ENCODE results near the gene ARAP1. TPM values are rescaled to one million over a fixed set of nuclear protein-coding genes. Genes with fewer than 3 reads are reported as not detected.
A peak's percentile ranks its signal among the peaks of the same experiment; 100 is the strongest.

ARAP1 gene
- total and polyA plus RNA-seq, 7 experiments from 2014 or later, result 30.4 to 317 (median 132) TPM

DNA sequence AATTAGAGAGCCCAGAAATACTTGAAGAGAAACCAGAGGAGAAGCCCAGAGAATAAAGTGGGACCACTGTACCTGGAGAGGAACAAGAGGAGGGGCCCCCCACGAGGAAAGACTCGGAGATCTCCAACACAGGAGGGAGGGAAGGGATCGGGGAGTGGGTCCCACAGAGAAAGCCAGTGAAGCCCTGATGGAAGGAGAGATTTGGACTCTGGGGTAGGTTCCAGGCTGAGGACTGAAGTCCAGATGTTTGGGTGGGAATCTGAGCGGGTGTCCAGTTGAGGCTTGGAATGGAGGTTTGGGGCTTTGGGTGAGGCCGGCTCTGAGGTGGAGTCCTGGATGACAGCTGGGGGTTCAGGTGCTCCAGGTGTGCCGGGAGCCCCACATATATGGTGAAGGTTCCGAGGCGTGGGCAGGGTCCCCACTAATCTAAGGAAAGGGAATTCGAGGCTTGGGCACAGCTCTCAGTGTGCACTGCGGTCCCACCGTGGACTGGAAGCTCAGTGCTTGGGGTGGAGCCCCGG lies 110.6 kb downstream of the ARAP1 start:
- H3K4me3 Mint-ChIP-seq, result no peak overlapping the region
- no peaks in the 10 kb centered on the region for H3K9me3 Mint-ChIP-seq
- POLR2A ChIA-PET, result no interaction called here
- H3K27me3 ChIP-seq (ENCODE audit: control insufficient read depth in 2 of 2, insufficient read depth in 2 of 2, low read length in 2 of 2), result no peaks in the 10 kb centered on the region
- no peaks in the 10 kb centered on the region for H3K36me3 ChIP-seq (ENCODE audit: control insufficient read depth in 2 of 3, insufficient read depth in 3 of 3, low read length in 3 of 3)
- no peaks in the 10 kb centered on the region for H3K36me3 Mint-ChIP-seq
- no peaks in the 10 kb centered on the region for H3K4me1 ChIP-seq (ENCODE audit: control insufficient read depth in 2 of 2, insufficient read depth in 2 of 2, low read length in 2 of 2)
- H3K27me3 Mint-ChIP-seq, result peaks cover 6 to 15% (median 7%) of the 10 kb centered on the region in 5 donors
- no peaks in the 10 kb centered on the region for H3K9me3 ChIP-seq (ENCODE audit: control insufficient read depth in 2 of 3, low read length in 3 of 3)
- peak in 1 of 9 donors; percentile 3 for DNase-seq
- peaks cover 0 to 6% (median 0%) of the 10 kb centered on the region in 7 donors for H3K4me1 Mint-ChIP-seq
- CTCF ChIA-PET, result no interaction called here
- intact Hi-C loops (cut with micrococcal nuclease), result no loop called here
- no peak for ATAC-seq
- H3K27ac Mint-ChIP-seq, result no peak overlapping the region
- no peak overlapping the region for H3K27ac ChIP-seq (ENCODE audit: low read depth, low read length)
- no peak overlapping the region for H3K4me3 ChIP-seq (ENCODE audit: low read length)

DNA sequence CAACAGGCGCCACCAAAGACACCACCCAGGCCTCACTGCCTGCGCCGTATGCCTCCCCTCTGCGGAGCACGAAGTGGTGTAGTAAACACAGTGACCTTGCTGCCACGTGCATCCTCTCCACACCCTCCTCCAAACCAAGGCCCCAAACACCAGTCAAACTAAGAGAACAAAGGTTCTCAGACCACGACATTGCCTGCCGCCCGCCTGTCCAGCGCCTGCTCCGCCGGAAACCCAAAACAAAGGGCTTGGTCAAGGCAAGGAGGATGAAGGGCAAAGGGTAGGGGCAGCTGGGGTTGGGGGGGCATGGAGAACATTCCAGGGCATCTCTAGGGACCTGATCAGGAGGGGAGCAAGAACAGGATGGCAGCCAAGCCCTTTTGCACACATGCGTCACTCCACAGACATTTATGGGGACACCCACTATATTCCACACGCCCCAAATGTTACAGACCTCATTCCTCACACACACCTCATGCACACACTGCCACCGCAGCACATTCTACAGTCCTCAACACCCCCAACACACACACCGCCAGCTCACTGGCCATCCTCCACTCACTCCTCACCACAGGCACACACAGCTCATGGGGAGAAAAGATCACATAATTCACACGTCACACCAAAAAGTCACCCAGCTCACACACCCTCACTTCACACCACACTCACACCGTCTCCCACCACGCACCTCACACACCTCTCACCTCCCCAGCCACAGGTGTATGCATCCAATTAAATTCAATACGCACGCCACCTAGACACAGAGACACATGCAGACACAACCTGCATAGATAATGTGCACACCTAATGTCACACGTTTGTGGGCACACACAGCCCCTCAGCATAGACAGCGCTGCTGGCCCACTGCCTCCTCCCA lies 112.5 kb downstream of the ARAP1 start:
- Mint-ChIP-seq H3K9me3 (no peaks in the 10 kb centered on the region), H3K36me3 (no peaks in the 10 kb centered on the region), H3K27me3 (peaks cover 6 to 18% (median 9%) of the 10 kb centered on the region in 5 donors), H3K4me1 (peaks cover 0 to 6% (median 0%) of the 10 kb centered on the region in 7 donors), H3K4me3 (no peak overlapping the region), H3K27ac (no peak overlapping the region)
- no peak overlapping the region for H3K4me3 ChIP-seq (ENCODE audit: low read length)
- POLR2A ChIA-PET, result no interaction called here
- no peaks in the 10 kb centered on the region for H3K4me1 ChIP-seq (ENCODE audit: control insufficient read depth in 2 of 2, insufficient read depth in 2 of 2, low read length in 2 of 2)
- CTCF ChIA-PET, result no interaction called here
- intact Hi-C loops (cut with micrococcal nuclease), result no loop called here
- H3K27me3 ChIP-seq (ENCODE audit: control insufficient read depth in 2 of 2, insufficient read depth in 2 of 2, low read length in 2 of 2), result no peaks in the 10 kb centered on the region
- DNase-seq (no peak), ATAC-seq (no peak)
- H3K27ac ChIP-seq (ENCODE audit: low read depth, low read length), result no peak overlapping the region
- no peaks in the 10 kb centered on the region for H3K36me3 ChIP-seq (ENCODE audit: control insufficient read depth in 2 of 3, insufficient read depth in 3 of 3, low read length in 3 of 3)
- no peaks in the 10 kb centered on the region for H3K9me3 ChIP-seq (ENCODE audit: control insufficient read depth in 2 of 3, low read length in 3 of 3)

DNA sequence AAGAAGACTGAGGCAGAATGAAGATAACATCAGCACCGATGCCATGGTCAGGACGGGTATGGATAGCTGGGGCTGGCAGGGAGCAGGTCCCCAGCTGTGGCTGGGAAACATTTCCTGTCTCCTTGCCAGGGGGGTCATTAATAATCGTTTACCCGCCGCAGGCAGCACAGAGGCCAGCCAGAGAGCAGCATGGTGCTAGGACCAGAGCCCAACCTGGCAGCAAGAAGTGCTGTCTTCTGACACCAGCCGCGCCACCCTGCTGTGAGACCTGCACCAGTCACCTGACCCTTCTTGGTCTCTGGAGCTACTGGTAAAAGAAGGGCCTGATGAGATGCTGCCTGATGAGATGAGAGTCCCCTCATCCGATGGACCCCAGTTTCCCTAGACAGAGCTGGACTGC lies 114.3 kb downstream of the ARAP1 start:
- DNase-seq, result no peak
- Histone ChIP-seq H3K4me1 (ENCODE audit: control insufficient read depth in 2 of 2, insufficient read depth in 2 of 2, low read length in 2 of 2) (no peaks in the 10 kb centered on the region), H3K4me3 (ENCODE audit: low read length) (no peak overlapping the region), H3K27ac (ENCODE audit: low read depth, low read length) (no peak overlapping the region), H3K36me3 (ENCODE audit: control insufficient read depth in 2 of 3, insufficient read depth in 3 of 3, low read length in 3 of 3) (no peaks in the 10 kb centered on the region), H3K27me3 (ENCODE audit: control insufficient read depth in 2 of 2, insufficient read depth in 2 of 2, low read length in 2 of 2) (no peaks in the 10 kb centered on the region), H3K9me3 (ENCODE audit: control insufficient read depth in 2 of 3, low read length in 3 of 3) (no peaks in the 10 kb centered on the region)
- H3K9me3 Mint-ChIP-seq, result no peaks in the 10 kb centered on the region
- intact Hi-C loops (cut with micrococcal nuclease), result no loop called here
- ChIA-PET CTCF (no interaction called here), POLR2A (no interaction called here)
- H3K4me1 Mint-ChIP-seq, result no peaks in the 10 kb centered on the region
- no peak overlapping the region for H3K4me3 Mint-ChIP-seq
- no peak overlapping the region for H3K27ac Mint-ChIP-seq
- no peak for ATAC-seq
- H3K27me3 Mint-ChIP-seq, result peaks cover 0 to 16% (median 9%) of the 10 kb centered on the region in 5 donors
- no peaks in the 10 kb centered on the region for H3K36me3 Mint-ChIP-seq

DNA sequence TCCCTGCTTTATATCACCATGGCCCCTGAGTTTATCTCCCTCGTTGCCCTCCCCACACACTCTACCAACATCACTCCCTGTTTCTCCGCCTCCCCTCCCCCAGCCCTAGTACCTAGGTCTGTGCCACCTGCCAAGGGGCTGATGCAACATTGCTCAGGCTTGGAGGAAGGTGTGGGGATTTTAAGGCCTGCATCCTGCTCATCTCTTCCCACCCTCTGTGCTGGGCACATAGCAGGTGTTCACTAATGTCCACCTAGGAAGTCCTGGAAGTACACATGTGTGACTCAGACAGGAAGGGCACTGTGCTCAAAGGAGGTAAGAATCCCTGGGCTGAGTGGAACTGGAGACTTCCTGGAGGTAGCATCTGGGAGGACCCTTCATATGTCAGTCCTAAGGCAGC lies 115.0 kb downstream of the ARAP1 start:
- H3K27me3 ChIP-seq (ENCODE audit: control insufficient read depth in 2 of 2, insufficient read depth in 2 of 2, low read length in 2 of 2), result no peaks in the 10 kb centered on the region
- CTCF ChIA-PET, result no interaction called here
- intact Hi-C loops (cut with micrococcal nuclease), result no loop called here
- H3K36me3 ChIP-seq (ENCODE audit: control insufficient read depth in 2 of 3, insufficient read depth in 3 of 3, low read length in 3 of 3), result no peaks in the 10 kb centered on the region
- H3K4me1 Mint-ChIP-seq, result no peaks in the 10 kb centered on the region
- no peak overlapping the region for H3K4me3 ChIP-seq (ENCODE audit: low read length)
- H3K9me3 Mint-ChIP-seq, result no peaks in the 10 kb centered on the region
- no peak overlapping the region for H3K27ac Mint-ChIP-seq
- no peak overlapping the region for H3K27ac ChIP-seq (ENCODE audit: low read depth, low read length)
- no peaks in the 10 kb centered on the region for H3K4me1 ChIP-seq (ENCODE audit: control insufficient read depth in 2 of 2, insufficient read depth in 2 of 2, low read length in 2 of 2)
- H3K9me3 ChIP-seq (ENCODE audit: control insufficient read depth in 2 of 3, low read length in 3 of 3), result no peaks in the 10 kb centered on the region
- POLR2A ChIA-PET, result no interaction called here
- ATAC-seq (no peak), DNase-seq (no peak)
- H3K4me3 Mint-ChIP-seq, result no peak overlapping the region
- H3K36me3 Mint-ChIP-seq, result no peaks in the 10 kb centered on the region
- peaks cover 0 to 18% (median 9%) of the 10 kb centered on the region in 5 donors for H3K27me3 Mint-ChIP-seq

DNA sequence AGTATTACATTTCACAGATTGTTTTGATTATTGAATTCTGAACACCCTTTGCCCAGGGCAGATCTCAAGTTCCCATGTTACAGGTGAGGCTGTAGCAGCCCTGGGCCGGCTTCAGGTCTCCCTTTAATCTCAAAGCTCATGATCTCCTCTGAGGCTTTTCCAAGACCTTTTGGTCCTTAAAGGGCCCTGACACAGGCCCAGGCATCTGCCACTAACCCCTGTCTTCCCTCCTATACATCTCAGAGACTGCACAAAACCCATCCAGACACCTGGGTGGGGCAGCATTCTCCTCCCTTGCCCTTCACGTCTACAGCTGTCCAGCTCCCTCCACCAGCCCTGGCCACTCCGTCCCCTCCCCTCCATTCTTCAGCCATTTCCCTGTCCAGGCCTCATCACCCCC lies 115.8 kb downstream of the ARAP1 start:
- ATAC-seq, result no peak
- Mint-ChIP-seq H3K27ac (no peak overlapping the region), H3K36me3 (no peaks in the 10 kb centered on the region), H3K9me3 (no peaks in the 10 kb centered on the region), H3K27me3 (peaks cover 0 to 18% (median 9%) of the 10 kb centered on the region in 5 donors), H3K4me3 (no peak overlapping the region), H3K4me1 (no peaks in the 10 kb centered on the region)
- no peak for DNase-seq
- Histone ChIP-seq H3K36me3 (ENCODE audit: control insufficient read depth in 2 of 3, insufficient read depth in 3 of 3, low read length in 3 of 3) (no peaks in the 10 kb centered on the region), H3K9me3 (ENCODE audit: control insufficient read depth in 2 of 3, low read length in 3 of 3) (no peaks in the 10 kb centered on the region), H3K27me3 (ENCODE audit: control insufficient read depth in 2 of 2, insufficient read depth in 2 of 2, low read length in 2 of 2) (no peaks in the 10 kb centered on the region), H3K4me1 (ENCODE audit: control insufficient read depth in 2 of 2, insufficient read depth in 2 of 2, low read length in 2 of 2) (no peaks in the 10 kb centered on the region), H3K27ac (ENCODE audit: low read depth, low read length) (no peak overlapping the region), H3K4me3 (ENCODE audit: low read length) (no peak overlapping the region)
- CTCF ChIA-PET, result no interaction called here
- POLR2A ChIA-PET, result no interaction called here
- intact Hi-C loops (cut with micrococcal nuclease), result no loop called here

DNA sequence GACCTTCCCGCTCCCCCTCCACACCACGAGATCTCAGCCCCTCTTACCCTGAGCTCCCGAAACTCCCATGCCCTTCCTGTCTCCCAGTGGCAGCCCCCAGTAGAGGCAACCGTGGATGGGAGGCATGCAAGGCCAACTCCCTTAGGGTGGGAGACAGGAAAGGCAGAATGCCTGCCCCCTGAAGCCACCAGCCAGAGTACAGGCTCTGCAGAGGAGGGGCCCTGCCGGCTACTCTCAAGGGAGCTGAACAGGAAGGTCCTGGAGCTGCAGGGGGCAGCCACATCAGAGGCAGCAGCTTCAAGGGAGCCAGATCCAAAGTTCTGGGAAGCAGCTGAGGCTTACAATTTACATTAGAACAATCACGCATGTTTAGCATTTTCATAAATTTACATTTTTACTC lies 116.3 kb downstream of the ARAP1 start:
- no peak overlapping the region for H3K27ac Mint-ChIP-seq
- Histone ChIP-seq H3K27me3 (ENCODE audit: control insufficient read depth in 2 of 2, insufficient read depth in 2 of 2, low read length in 2 of 2) (no peaks in the 10 kb centered on the region), H3K4me1 (ENCODE audit: control insufficient read depth in 2 of 2, insufficient read depth in 2 of 2, low read length in 2 of 2) (no peaks in the 10 kb centered on the region), H3K27ac (ENCODE audit: low read depth, low read length) (no peak overlapping the region), H3K4me3 (ENCODE audit: low read length) (no peak overlapping the region), H3K9me3 (ENCODE audit: control insufficient read depth in 2 of 3, low read length in 3 of 3) (no peaks in the 10 kb centered on the region), H3K36me3 (ENCODE audit: control insufficient read depth in 2 of 3, insufficient read depth in 3 of 3, low read length in 3 of 3) (no peaks in the 10 kb centered on the region)
- DNase-seq (no peak), ATAC-seq (no peak)
- no peaks in the 10 kb centered on the region for H3K4me1 Mint-ChIP-seq
- ChIA-PET CTCF (interaction anchor here (0.8 kb wide), 1 partner anchor 48 kb away, joined by 3 read pairs; no protein-coding TSS in a partner anchor), POLR2A (no interaction called here)
- H3K9me3 Mint-ChIP-seq, result no peaks in the 10 kb centered on the region
- no peaks in the 10 kb centered on the region for H3K36me3 Mint-ChIP-seq
- no peak overlapping the region for H3K4me3 Mint-ChIP-seq
- peaks cover 0 to 18% (median 9%) of the 10 kb centered on the region in 5 donors for H3K27me3 Mint-ChIP-seq
- intact Hi-C loops (cut with micrococcal nuclease), result no loop called here
